RWPE1 (cell line): ENCODE data around the gene ITK.

ENCODE experiments used
- CTCF ChIA-PET: fragments of 350-600 bp; sonication (Branson Sonifier 250); formaldehyde crosslinking; extraction: SDS; loops from one replicate; lab custom pipeline; 2021; lab: Yijun Ruan, JAX
- POLR2A ChIA-PET: fragments of 400-600 bp; formaldehyde crosslinking; extraction: SDS; loops from one replicate; lab custom pipeline; 2020; ENCODE audit warnings: antibody characterized with exemption; ENCODE audit not compliant: low non-redundant PET; lab: Yijun Ruan, JAX
- DNase-seq: peaks from one replicate; pipeline ENCODE4 v3.0.0; 2012; ENCODE audit warnings: low spot score
- H3K27ac ChIP-seq: fragments of 450-650 bp; 2 replicates; pipeline ENCODE4 v1.5.1; 2017
- CTCF ChIP-seq: fragments of 450-650 bp; conservative IDR thresholded peaks from 2 replicates; pipeline ENCODE4 v1.5.1; 2017; ENCODE audit warnings: low read depth, mild to moderate bottlenecking

The ITK gene

DNA sequence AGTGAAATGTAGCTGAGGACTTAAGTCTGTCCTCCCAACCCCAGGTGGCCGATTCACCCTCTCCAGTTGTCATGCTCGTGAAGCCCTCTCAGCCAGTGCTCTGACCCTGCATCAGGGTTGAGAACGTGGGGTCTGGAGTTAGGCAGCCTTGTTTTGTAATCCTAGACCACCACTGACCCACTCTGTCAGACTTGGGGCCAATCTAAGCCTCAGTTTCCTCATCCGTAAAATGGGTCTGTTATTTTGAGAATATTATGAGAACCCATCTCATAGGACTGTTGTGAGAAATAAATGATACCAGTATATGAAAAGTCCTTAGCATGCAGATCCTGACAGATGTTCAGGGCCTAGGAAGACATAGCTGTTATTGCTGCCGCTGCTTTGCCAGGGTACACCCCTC, 122.4 kb downstream of the ITK start:
- DNase-seq = no peak
- no peak for TF ChIP-seq CTCF
- no peak overlapping the region for H3K27ac ChIP-seq
- CTCF ChIA-PET = interaction anchor here (1.2 to 1.4 kb wide), 3 partner anchors 10 to 440 kb away, joined by 3 to 4 read pairs (median 3); no protein-coding TSS in a partner anchor
- POLR2A ChIA-PET = no interaction called here

- ChIA-PET CTCF (interaction anchor here (0.6 to 1.4 kb wide), 4 partner anchors 9 to 439 kb away, joined by 3 to 4 read pairs (median 3); no protein-coding TSS in a partner anchor), POLR2A (no interaction called here)
- no peak for TF ChIP-seq CTCF
- no peak overlapping the region for H3K27ac ChIP-seq
- no peak for DNase-seq
Observed at GRCh38 chr5:157303667-157304327, 123.2 kb downstream of the ITK start.
